Astrocyte (in vitro differentiated cells and primary cell): Measurements from ENCODE around the gene FRYL. TPM values are rescaled to one million over a fixed set of nuclear protein-coding genes. Genes with fewer than 3 reads are reported as not detected.

Experiments used
- DNase-seq: peaks from one replicate; pipeline ENCODE4 v3.0.0-alpha.2; 2010; ENCODE audit warnings: low read depth
- FAIRE-seq: peaks from 2 replicates; lab custom pipeline; 2011; peaks lifted over from hg19 to GRCh38; lab: Jason Lieb, UNC
- H2AFZ ChIP-seq: 2 replicates; pipeline ENCODE4 v1.6.0; 2012; ENCODE audit warnings: low read depth, low read length, inconsistent platforms
- H3K27ac ChIP-seq: 2 replicates; pipeline ENCODE4 v1.5.1; 2011; ENCODE audit warnings: low read depth, low read length, inconsistent platforms
- H3K27me3 ChIP-seq: 2 replicates; pipeline ENCODE4 v1.6.0; 2011; ENCODE audit warnings: low read length, inconsistent platforms; ENCODE audit not compliant: insufficient read depth
- H3K36me3 ChIP-seq: 2 replicates; pipeline ENCODE4 v1.5.1; 2011; ENCODE audit warnings: low read length, inconsistent platforms; ENCODE audit not compliant: insufficient read depth
- H3K4me1 ChIP-seq: 2 replicates; pipeline ENCODE4 v1.5.1; 2011; ENCODE audit warnings: low read length, inconsistent platforms; ENCODE audit not compliant: insufficient read depth
- H3K4me2 ChIP-seq: 2 replicates; pipeline ENCODE4 v1.6.0; 2012; ENCODE audit warnings: low read length, inconsistent platforms
- H3K4me3 ChIP-seq: 2 replicates; pipeline ENCODE4 v1.5.1; 2011; ENCODE audit warnings: low read depth, mild to moderate bottlenecking, low read length, inconsistent platforms; ENCODE audit not compliant: insufficient read depth
- H3K79me2 ChIP-seq: 2 replicates; pipeline ENCODE4 v1.6.0; 2012; ENCODE audit warnings: mild to moderate bottlenecking, low read length, inconsistent platforms; ENCODE audit not compliant: insufficient read depth
- H3K9ac ChIP-seq: 2 replicates; pipeline ENCODE4 v1.6.0; 2012; ENCODE audit warnings: mild to moderate bottlenecking, low read length, inconsistent platforms
- H3K9me3 ChIP-seq: 2 replicates; pipeline ENCODE4 v1.5.1; 2012; ENCODE audit warnings: low read depth, mild to moderate bottlenecking, low read length, inconsistent platforms; ENCODE audit not compliant: insufficient read depth
- H4K20me1 ChIP-seq: 2 replicates; pipeline ENCODE4 v1.6.0; 2012; ENCODE audit warnings: low read length, inconsistent platforms; ENCODE audit not compliant: insufficient read depth
- H3K27ac Mint-ChIP-seq: one replicate; pipeline ENCODE4 v1.8.0; 2021; ENCODE audit warnings: mild to moderate bottlenecking, mixed read lengths; ENCODE audit not compliant: unreplicated experiment
- H3K27me3 Mint-ChIP-seq: one replicate; pipeline ENCODE4 v1.8.0; 2021; ENCODE audit warnings: low read depth, mixed read lengths; ENCODE audit not compliant: unreplicated experiment
- H3K36me3 Mint-ChIP-seq: one replicate; pipeline ENCODE4 v1.8.0; 2021; ENCODE audit warnings: low read depth, mixed read lengths; ENCODE audit not compliant: unreplicated experiment
- H3K4me1 Mint-ChIP-seq: one replicate; pipeline ENCODE4 v1.8.0; 2021; ENCODE audit warnings: low read depth, mixed read lengths; ENCODE audit not compliant: unreplicated experiment
- H3K4me3 Mint-ChIP-seq: one replicate; pipeline ENCODE4 v1.8.0; 2021; ENCODE audit warnings: mild to moderate bottlenecking, moderate library complexity, mixed read lengths; ENCODE audit not compliant: unreplicated experiment
- H3K9me3 Mint-ChIP-seq: one replicate; pipeline ENCODE4 v1.8.0; 2021; ENCODE audit warnings: mild to moderate bottlenecking, mixed read lengths; ENCODE audit not compliant: unreplicated experiment
- CTCF ChIP-seq: IDR thresholded peaks from 2 replicates; pipeline ENCODE4 v1.5.1; 2011; ENCODE audit warnings: low read depth, mild to moderate bottlenecking, inconsistent platforms, low read length, moderate library complexity; ENCODE audit not compliant: insufficient read depth
- EZH2 ChIP-seq: IDR thresholded peaks from 2 replicates; pipeline ENCODE4 v1.6.1; 2012; ENCODE audit warnings: mild to moderate bottlenecking, low read length, inconsistent platforms; ENCODE audit not compliant: insufficient read depth
- total RNA-seq: library from RNA; stranded (reverse); gene quantifications from 2 replicates; pipeline ENCODE4 v1.2.1, GENCODE V29; 2021

Gene FRYL
- total RNA-seq, 1 donor from 2014 or later, result 70.0 TPM

- Histone ChIP-seq H3K79me2 (no peaks in the 10 kb centered on the region), H3K9me3 (no peaks in the 10 kb centered on the region), H3K4me1 (no peaks in the 10 kb centered on the region), H3K9ac (no peak overlapping the region), H3K27ac (no peak overlapping the region), H4K20me1 (no peaks in the 10 kb centered on the region), H2AFZ (no peak overlapping the region), H3K4me3 (no peak overlapping the region), H3K36me3 (peaks cover 18% of the 10 kb centered on the region), H3K27me3 (no peaks in the 10 kb centered on the region), H3K4me2 (no peak overlapping the region)
- H3K4me3 Mint-ChIP-seq, result no peak overlapping the region
- no peaks in the 10 kb centered on the region for H3K27me3 Mint-ChIP-seq
- no peaks in the 10 kb centered on the region for H3K9me3 Mint-ChIP-seq
- FAIRE-seq (no peak), DNase-seq (no peak)
- TF ChIP-seq CTCF, result no peak
- TF ChIP-seq EZH2, result no peak
- H3K4me1 Mint-ChIP-seq, result peaks cover under 1% of the 10 kb centered on the region
- H3K27ac Mint-ChIP-seq, result no peak overlapping the region
- H3K36me3 Mint-ChIP-seq, result peaks cover 7% of the 10 kb centered on the region
Observed at GRCh38 chr4:48503233-48504025, 276.6 kb downstream of the FRYL start.

- no peaks in the 10 kb centered on the region for H3K4me1 ChIP-seq
- no peak overlapping the region for H2AFZ ChIP-seq
- Mint-ChIP-seq H3K4me1 (no peaks in the 10 kb centered on the region), H3K27ac (no peak overlapping the region), H3K27me3 (no peaks in the 10 kb centered on the region), H3K4me3 (no peak overlapping the region), H3K9me3 (no peaks in the 10 kb centered on the region), H3K36me3 (peaks cover 6% of the 10 kb centered on the region)
- peaks cover 5% of the 10 kb centered on the region for H4K20me1 ChIP-seq
- no peak overlapping the region for H3K9ac ChIP-seq
- no peak for TF ChIP-seq CTCF
- TF ChIP-seq EZH2, result no peak
- H3K27ac ChIP-seq, result no peak overlapping the region
- H3K27me3 ChIP-seq, result no peaks in the 10 kb centered on the region
- H3K36me3 ChIP-seq, result peaks cover 11% of the 10 kb centered on the region
- H3K9me3 ChIP-seq, result no peaks in the 10 kb centered on the region
- no peak overlapping the region for H3K4me3 ChIP-seq
- no peak overlapping the region for H3K4me2 ChIP-seq
- no peak for FAIRE-seq
- no peaks in the 10 kb centered on the region for H3K79me2 ChIP-seq
- no peak for DNase-seq
Observed at GRCh38 chr4:48499551-48500066, 280.5 kb downstream of the FRYL start.

- Histone ChIP-seq H3K27ac (no peak overlapping the region), H3K4me3 (no peak overlapping the region), H3K4me2 (no peak overlapping the region), H4K20me1 (peaks cover 5% of the 10 kb centered on the region), H3K9me3 (no peaks in the 10 kb centered on the region), H3K79me2 (no peaks in the 10 kb centered on the region), H3K4me1 (no peaks in the 10 kb centered on the region), H3K27me3 (no peaks in the 10 kb centered on the region), H3K9ac (no peak overlapping the region), H2AFZ (no peak overlapping the region), H3K36me3 (peaks cover 11% of the 10 kb centered on the region)
- Mint-ChIP-seq H3K4me3 (no peak overlapping the region), H3K4me1 (no peaks in the 10 kb centered on the region), H3K27me3 (peaks cover 4% of the 10 kb centered on the region), H3K36me3 (peaks cover 6% of the 10 kb centered on the region), H3K9me3 (no peaks in the 10 kb centered on the region), H3K27ac (no peak overlapping the region)
- DNase-seq, result no peak
- no peak for FAIRE-seq
- no peak for TF ChIP-seq EZH2
- no peak for TF ChIP-seq CTCF
Observed at GRCh38 chr4:48498895-48499294, 281.2 kb downstream of the FRYL start.
